HCEC 1CT (cell line): ENCODE measurements around the gene NAPEPLD.
"Not testable (repeated sequence)": the region's sequence is repeated elsewhere in the genome, so short reads cannot be mapped to it uniquely, and the experiment has no call there.

Experiments
- DNase-seq: peaks from one replicate; pipeline ENCODE4 v3.0.0-alpha.2; 2017

NAPEPLD gene

GRCh38 chr7:103143868-103144267, 5.0 kb downstream of the NAPEPLD start:
- no peak for DNase-seq

GRCh38 chr7:103142494-103142893, 6.4 kb downstream of the NAPEPLD start:
- DNase-seq: no peak

- no peak for DNase-seq
Observed at GRCh38 chr7:103141753-103142404, 7.0 kb downstream of the NAPEPLD start.

DNA sequence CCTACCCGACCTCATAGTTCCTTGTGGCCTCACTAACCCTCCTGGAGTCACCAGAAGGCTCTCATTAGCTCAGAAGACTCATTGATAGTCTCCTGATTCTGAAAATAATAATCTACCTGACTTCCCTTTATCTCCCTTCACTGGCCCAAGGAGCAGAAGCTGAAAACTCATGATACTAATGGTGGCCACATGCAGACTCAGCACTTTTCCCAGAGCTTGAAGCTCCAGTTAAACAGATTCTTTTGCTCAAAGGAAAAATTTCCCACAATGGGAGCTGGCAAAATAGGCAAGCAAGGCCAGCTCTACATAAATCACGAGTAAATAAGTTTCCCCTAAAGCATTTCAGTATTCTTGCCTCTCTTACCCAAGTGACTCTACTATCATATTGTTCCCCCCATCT, 8.2 kb downstream of the NAPEPLD start:
- no peak for DNase-seq

- DNase-seq: no peak
Observed at GRCh38 chr7:103140061-103140460, 8.8 kb downstream of the NAPEPLD start.

DNA sequence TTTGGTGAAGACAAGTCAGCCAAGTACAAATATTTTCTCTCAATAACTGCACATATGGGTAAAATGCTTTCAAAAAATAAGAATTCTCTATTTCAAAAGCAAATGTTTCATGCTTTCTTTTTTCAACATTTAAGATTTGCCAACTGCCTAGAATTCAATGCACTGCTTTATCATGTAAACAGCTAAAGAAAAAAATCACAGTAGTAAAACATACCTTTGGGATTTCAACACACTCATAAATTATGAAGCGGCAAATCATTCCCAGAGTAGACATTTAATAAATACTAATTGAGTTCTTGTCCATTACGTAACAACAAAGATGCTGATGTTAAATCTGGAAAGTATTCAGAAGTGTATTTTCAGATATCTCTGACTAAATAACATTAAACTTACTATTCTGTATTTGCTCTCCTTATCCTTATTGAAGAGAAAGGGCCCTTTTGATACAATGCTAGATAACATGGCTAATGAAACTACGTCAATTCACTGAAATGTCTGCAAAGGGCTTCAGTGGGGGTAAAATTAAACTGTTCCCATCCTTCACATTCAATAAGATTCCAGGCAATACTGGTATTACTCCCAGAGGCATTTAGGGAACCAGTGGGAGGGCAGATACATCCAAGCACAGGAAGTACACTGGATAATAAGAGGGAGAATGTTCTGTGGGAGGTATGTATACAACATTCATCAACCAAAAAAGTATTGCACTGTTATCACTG, 13.9 kb downstream of the NAPEPLD start:
- no peak for DNase-seq

DNA sequence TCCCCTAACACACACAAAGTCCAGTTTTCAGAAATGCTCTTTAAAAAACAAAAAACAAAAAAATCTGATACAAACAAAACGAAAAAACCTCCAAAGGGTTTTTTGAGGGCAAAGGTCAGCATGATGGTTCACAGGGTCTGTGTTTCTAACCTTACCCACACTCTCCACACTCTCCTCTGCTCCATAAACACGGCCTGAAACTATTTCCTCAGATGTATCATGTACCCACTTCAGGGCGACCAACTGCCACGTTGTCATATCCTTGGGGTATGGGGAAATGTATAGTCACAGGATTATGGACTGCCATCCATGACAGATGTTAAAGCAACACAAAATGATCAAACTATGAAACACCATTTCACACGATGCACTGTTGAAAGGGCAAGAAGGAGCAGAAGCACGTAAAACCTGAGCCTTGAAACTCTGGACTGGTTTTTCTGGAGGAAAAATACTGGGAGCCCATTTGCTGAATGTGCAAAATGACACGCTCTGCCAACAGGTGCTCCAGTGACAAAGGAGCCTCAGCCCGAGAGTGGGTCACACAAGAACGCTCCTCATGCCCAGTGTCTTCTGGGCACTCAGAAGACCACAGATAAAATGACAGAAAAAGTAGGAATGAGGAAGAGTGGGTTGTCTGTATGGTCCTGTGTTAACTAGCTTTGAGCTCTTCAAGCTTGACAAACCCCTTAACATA, 15.8 kb downstream of the NAPEPLD start:
- DNase-seq: no peak

DNA sequence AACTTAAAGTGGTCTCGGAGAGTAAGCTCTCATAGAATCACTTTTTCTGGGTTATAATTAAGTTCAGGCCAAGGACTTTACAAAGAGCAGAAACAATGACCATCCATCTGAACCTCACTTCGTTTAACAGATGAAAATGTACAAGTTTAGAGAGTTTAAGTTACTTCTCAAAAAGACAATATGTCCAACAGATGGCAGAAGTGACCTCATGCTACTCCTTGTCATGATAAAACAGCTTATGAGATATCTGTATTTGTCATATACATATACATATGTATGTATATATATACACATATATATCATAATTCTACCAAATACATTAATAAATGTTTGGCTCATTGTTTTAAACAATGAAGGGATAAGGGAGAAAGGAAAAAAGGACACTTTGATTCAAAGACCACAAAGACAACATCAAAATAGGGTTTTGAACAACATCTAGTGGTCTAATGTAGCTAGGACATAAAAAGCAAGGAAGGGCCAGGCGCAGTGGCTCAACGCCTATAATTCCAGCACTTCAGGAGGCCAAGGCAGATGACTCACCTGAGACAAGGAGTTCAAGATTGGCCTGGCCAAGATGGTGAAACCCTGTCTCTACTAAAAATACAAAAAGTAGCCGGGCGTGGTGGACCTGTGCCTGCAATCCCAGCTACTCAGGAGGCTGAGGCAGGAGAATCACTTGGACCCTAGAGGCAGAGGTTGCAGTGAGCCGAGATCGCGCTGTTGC, 17.8 kb downstream of the NAPEPLD start:
- DNase-seq: no peak

- no peak for DNase-seq
Observed at GRCh38 chr7:103129702-103130549, 19.0 kb downstream of the NAPEPLD start.

DNA sequence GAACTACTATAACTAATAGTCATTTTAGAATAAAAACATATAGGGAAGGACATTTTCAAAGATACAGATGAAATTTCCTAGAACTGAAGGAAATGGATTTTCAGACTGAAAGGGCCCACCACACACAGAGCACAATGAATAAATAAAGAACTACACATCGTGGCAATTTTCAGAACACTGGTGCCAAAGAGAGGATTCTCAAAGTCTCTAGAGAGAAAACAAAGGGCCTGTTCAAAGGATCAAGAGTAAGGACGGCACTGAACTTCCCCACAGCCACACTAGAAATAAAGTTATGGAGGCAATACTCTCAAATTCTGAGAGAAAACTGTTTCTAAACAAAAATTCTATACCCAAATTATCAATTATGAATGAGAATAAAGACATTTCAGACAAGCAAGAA, 21.9 kb downstream of the NAPEPLD start:
- no peak for DNase-seq

GRCh38 chr7:103124429-103124979, 24.4 kb downstream of the NAPEPLD start:
- DNase-seq: no peak

DNA sequence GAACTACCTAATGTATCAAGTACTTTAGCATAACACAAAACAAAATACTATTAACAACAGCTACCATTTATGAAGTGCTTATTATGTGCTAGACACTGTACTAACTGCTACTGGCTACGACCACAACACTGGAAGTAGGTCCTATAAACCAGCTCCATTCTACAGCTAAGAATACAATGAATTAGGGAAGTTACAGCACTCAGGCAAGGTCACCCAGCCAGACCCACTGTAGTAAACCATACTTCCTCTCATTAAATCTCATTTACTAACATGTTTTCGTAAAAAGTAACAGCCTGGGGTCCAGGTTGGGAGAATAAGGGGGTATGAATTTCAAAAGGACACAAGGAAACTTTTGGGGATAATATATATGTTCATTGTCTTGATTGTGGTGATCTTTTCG, 25.4 kb downstream of the NAPEPLD start:
- DNase-seq: no peak

- no peak for DNase-seq
Observed at GRCh38 chr7:103121641-103122040, 27.3 kb downstream of the NAPEPLD start.

DNA sequence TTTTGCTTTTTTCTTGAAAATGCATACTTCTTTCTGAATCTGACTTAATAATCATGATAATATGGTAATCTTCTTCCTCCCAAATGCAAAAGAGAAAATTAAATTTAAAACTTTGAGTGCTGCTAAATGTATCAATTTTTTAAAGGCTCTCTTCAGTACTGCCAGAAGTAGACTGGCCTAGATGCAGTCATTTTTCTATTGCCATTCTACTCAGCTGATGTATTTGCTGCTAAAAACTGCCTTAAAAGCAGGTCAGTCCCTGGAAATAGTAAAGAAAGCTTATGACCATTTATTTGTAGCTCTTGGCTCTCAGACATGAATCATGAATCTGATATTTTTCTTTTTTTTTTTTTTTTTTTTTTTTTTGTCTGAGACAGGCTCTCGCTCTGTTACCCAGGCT, 28.5 kb downstream of the NAPEPLD start:
- DNase-seq: no peak

DNA sequence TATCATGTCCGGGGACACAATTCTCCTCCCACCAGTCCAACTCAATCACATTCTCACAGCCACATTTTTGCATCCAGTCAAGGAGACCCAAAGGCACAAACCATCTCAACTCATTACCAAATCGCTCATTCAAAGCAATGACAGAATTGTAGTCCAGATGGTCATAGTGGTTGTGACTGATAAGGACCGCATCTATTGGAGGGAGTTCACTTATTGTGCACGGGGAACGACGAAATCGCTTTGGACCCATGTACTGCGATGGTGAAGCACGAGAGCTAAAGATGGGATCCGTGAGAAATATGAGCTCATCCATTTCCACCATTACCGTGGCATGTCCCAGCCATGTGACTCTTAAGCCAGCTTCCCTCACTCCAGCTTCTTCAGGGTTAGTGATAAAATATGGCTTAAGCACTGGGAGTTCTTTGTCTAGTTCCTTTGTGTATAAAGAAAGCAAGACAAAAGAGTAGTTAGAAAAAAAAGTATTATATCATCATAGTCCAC, 29.1 kb downstream of the NAPEPLD start:
- no peak for DNase-seq

DNA sequence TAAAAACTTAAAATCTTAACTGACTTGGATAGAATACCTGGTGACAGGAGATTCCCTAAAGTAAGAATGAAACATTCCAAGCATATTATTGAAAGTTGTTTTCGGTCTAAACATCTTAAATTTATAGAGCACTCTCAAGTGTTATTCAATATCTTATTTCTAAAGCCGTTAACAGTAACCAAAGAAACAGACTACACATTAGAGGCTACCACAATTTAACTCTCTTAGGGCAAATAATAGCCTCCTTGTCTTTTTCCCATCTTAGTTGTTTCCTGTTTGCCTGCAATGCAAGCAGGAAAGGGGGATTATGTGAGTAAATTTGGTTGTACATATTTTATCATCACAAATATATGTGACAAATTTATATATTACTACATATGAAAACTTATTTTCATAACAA, 31.4 kb downstream of the NAPEPLD start:
- no peak for DNase-seq

DNA sequence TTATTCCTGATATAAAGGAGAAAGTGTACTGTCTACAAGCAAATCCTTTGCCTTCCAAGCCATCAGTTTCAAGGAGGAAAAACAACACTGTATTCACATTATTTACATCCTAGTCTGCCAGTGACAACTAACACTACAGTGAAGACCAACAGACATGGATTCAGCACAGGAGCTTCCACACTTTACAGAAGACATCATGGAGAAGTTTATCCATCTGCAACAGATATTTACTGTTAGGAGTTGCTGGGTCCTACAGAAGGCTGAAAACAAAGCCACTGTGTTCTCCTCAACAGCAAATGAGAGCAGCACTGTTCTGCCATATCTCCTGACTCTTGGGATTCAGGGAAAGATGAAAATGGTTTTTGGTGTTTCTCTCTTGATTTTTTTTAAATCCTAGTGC, 31.9 kb downstream of the NAPEPLD start:
- DNase-seq: no peak

- no peak for DNase-seq
Observed at GRCh38 chr7:103116511-103116910, 32.4 kb downstream of the NAPEPLD start.

GRCh38 chr7:103115771-103116170, 33.1 kb downstream of the NAPEPLD start:
- no peak for DNase-seq

DNA sequence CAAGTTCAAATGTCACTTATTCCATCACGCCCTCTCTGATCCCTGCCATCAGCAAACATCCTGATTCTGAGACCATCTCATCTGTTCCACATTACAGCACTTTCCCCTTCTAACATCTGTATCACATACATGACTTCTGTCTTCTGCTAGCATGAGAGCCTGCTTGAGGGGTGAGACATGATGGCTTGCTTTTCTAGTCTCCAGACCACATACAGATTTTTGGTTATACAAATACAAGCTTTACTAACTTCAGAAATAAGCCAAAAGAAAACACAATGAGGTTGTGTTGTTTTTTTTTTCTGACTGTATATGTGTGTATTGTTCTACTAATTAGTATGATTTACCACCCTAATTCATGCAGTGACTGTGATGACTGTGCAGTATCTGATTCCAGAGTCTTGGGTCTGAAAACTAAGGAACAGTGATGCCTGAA, 34.3 kb downstream of the NAPEPLD start:
- DNase-seq: no peak

DNA sequence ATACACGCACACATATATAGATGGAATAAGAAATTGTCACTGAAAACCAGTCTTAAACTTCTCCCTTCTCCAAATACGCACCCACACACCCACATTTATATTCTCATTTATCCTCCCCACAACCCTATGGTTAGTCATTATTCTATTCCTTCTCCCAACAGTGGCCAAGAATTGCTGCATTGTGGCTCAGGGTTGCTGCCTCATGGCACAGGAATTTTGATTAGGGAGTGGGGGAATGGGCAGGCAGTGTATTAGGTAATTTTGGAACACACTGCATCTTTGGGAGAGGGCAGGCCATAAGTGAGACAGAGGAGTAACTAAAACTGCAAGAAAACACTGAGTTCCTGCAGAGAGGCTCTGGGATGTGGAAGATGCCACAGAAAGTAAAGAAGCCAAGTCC, 35.7 kb downstream of the NAPEPLD start:
- peak; percentile 75 for DNase-seq

- DNase-seq: not testable (repeated sequence)
Observed at GRCh38 chr7:103106703-103107070, 42.2 kb downstream of the NAPEPLD start.
